ENCODE measurements around the gene FRMD1.

The FRMD1 gene

GRCh38 chr6:168053086-168053956, 25.7 kb downstream of the FRMD1 start:
- Histone ChIP-seq H3K36me3 (ENCODE audit: insufficient read depth, low read length) (no peaks in the 10 kb centered on the region), H3K4me3 (no peak overlapping the region), H3K9ac (ENCODE audit: insufficient read length) (no peak overlapping the region), H3K27ac (no peak overlapping the region), H3K9me3 (ENCODE audit: low read depth, low read length) (no peaks in the 10 kb centered on the region)
- TF ChIP-seq EZH2 (IDR thresholded peaks at IDR 0.05) (no peak), FOXP2 (optimal IDR thresholded peaks at IDR 0.05; ENCODE audit: control extremely low read depth, extremely low read length, insufficient read depth) (no peak), POLR2AphosphoS5 (IDR thresholded peaks at IDR 0.05; ENCODE audit: borderline replicate concordance, low read depth, low read length) (no peak)
- DNase-seq (ENCODE audit: low read depth, low spot score): no peak

- no peak for DNase-seq (ENCODE audit: low read depth, low spot score)
- no peak overlapping the region for H3K27ac ChIP-seq
- no peaks in the 10 kb centered on the region for H3K36me3 ChIP-seq (ENCODE audit: insufficient read depth, low read length)
- H3K4me3 ChIP-seq: no peak overlapping the region
- H3K9me3 ChIP-seq (ENCODE audit: low read depth, low read length): no peaks in the 10 kb centered on the region
- TF ChIP-seq POLR2AphosphoS5 (IDR thresholded peaks at IDR 0.05; ENCODE audit: borderline replicate concordance, low read depth, low read length) (no peak), EZH2 (IDR thresholded peaks at IDR 0.05) (no peak), FOXP2 (optimal IDR thresholded peaks at IDR 0.05; ENCODE audit: control extremely low read depth, extremely low read length, insufficient read depth) (no peak)
- H3K9ac ChIP-seq (ENCODE audit: insufficient read length): no peak overlapping the region
These were observed 26.6 kb downstream of the FRMD1 start for GRCh38 chr6:168052291-168052891.

- no peak overlapping the region for H3K9ac ChIP-seq (ENCODE audit: insufficient read length)
- H3K36me3 ChIP-seq (ENCODE audit: insufficient read depth, low read length): no peaks in the 10 kb centered on the region
- H3K4me3 ChIP-seq: no peak overlapping the region
- DNase-seq (ENCODE audit: low read depth, low spot score): no peak
- no peaks in the 10 kb centered on the region for H3K9me3 ChIP-seq (ENCODE audit: low read depth, low read length)
- no peak overlapping the region for H3K27ac ChIP-seq
- TF ChIP-seq POLR2AphosphoS5 (IDR thresholded peaks at IDR 0.05; ENCODE audit: borderline replicate concordance, low read depth, low read length) (no peak), EZH2 (IDR thresholded peaks at IDR 0.05) (no peak), FOXP2 (optimal IDR thresholded peaks at IDR 0.05; ENCODE audit: control extremely low read depth, extremely low read length, insufficient read depth) (no peak)
These were observed 27.4 kb downstream of the FRMD1 start for GRCh38 chr6:168051648-168052047.

- TF ChIP-seq EZH2 (IDR thresholded peaks at IDR 0.05) (no peak), POLR2AphosphoS5 (IDR thresholded peaks at IDR 0.05; ENCODE audit: borderline replicate concordance, low read depth, low read length) (no peak), FOXP2 (optimal IDR thresholded peaks at IDR 0.05; ENCODE audit: control extremely low read depth, extremely low read length, insufficient read depth) (no peak)
- Histone ChIP-seq H3K27ac (no peak overlapping the region), H3K36me3 (ENCODE audit: insufficient read depth, low read length) (no peaks in the 10 kb centered on the region), H3K4me3 (no peak overlapping the region), H3K9ac (ENCODE audit: insufficient read length) (no peak overlapping the region), H3K9me3 (ENCODE audit: low read depth, low read length) (no peaks in the 10 kb centered on the region)
- DNase-seq (ENCODE audit: low read depth, low spot score): no peak
These were observed 28.0 kb downstream of the FRMD1 start for GRCh38 chr6:168050881-168051586.

GRCh38 chr6:168050225-168050880, 28.7 kb downstream of the FRMD1 start:
- no peak overlapping the region for H3K27ac ChIP-seq
- no peak for DNase-seq (ENCODE audit: low read depth, low spot score)
- H3K36me3 ChIP-seq (ENCODE audit: insufficient read depth, low read length): no peaks in the 10 kb centered on the region
- TF ChIP-seq FOXP2 (optimal IDR thresholded peaks at IDR 0.05; ENCODE audit: control extremely low read depth, extremely low read length, insufficient read depth) (no peak), EZH2 (IDR thresholded peaks at IDR 0.05) (no peak), POLR2AphosphoS5 (IDR thresholded peaks at IDR 0.05; ENCODE audit: borderline replicate concordance, low read depth, low read length) (no peak)
- no peak overlapping the region for H3K9ac ChIP-seq (ENCODE audit: insufficient read length)
- no peaks in the 10 kb centered on the region for H3K9me3 ChIP-seq (ENCODE audit: low read depth, low read length)
- H3K4me3 ChIP-seq: no peak overlapping the region

- no peak overlapping the region for H3K9ac ChIP-seq (ENCODE audit: insufficient read length)
- DNase-seq (ENCODE audit: low read depth, low spot score): no peak
- no peak overlapping the region for H3K4me3 ChIP-seq
- H3K27ac ChIP-seq: no peak overlapping the region
- no peaks in the 10 kb centered on the region for H3K36me3 ChIP-seq (ENCODE audit: insufficient read depth, low read length)
- H3K9me3 ChIP-seq (ENCODE audit: low read depth, low read length): no peaks in the 10 kb centered on the region
- TF ChIP-seq FOXP2 (optimal IDR thresholded peaks at IDR 0.05; ENCODE audit: control extremely low read depth, extremely low read length, insufficient read depth) (no peak), EZH2 (IDR thresholded peaks at IDR 0.05) (no peak), POLR2AphosphoS5 (IDR thresholded peaks at IDR 0.05; ENCODE audit: borderline replicate concordance, low read depth, low read length) (no peak)
These were observed 29.2 kb downstream of the FRMD1 start for GRCh38 chr6:168049706-168050224.

- TF ChIP-seq POLR2AphosphoS5 (IDR thresholded peaks at IDR 0.05; ENCODE audit: borderline replicate concordance, low read depth, low read length) (no peak), EZH2 (IDR thresholded peaks at IDR 0.05) (no peak), FOXP2 (optimal IDR thresholded peaks at IDR 0.05; ENCODE audit: control extremely low read depth, extremely low read length, insufficient read depth) (no peak)
- H3K36me3 ChIP-seq (ENCODE audit: insufficient read depth, low read length): no peaks in the 10 kb centered on the region
- no peak overlapping the region for H3K4me3 ChIP-seq
- H3K9me3 ChIP-seq (ENCODE audit: low read depth, low read length): no peaks in the 10 kb centered on the region
- no peak for DNase-seq (ENCODE audit: low read depth, low spot score)
- H3K9ac ChIP-seq (ENCODE audit: insufficient read length): no peak overlapping the region
- no peak overlapping the region for H3K27ac ChIP-seq
These were observed 29.7 kb downstream of the FRMD1 start for GRCh38 chr6:168049277-168049676.

- DNase-seq (ENCODE audit: low read depth, low spot score): no peak
- TF ChIP-seq EZH2 (IDR thresholded peaks at IDR 0.05) (no peak), POLR2AphosphoS5 (IDR thresholded peaks at IDR 0.05; ENCODE audit: borderline replicate concordance, low read depth, low read length) (no peak), FOXP2 (optimal IDR thresholded peaks at IDR 0.05; ENCODE audit: control extremely low read depth, extremely low read length, insufficient read depth) (no peak)
- H3K27ac ChIP-seq: no peak overlapping the region
- H3K4me3 ChIP-seq: no peak overlapping the region
- H3K9ac ChIP-seq (ENCODE audit: insufficient read length): no peak overlapping the region
- no peaks in the 10 kb centered on the region for H3K9me3 ChIP-seq (ENCODE audit: low read depth, low read length)
- no peaks in the 10 kb centered on the region for H3K36me3 ChIP-seq (ENCODE audit: insufficient read depth, low read length)
These were observed 30.3 kb downstream of the FRMD1 start for GRCh38 chr6:168048724-168049025.
